Testis (tissue), 2 donors: ENCODE data around the gene ALCAM.

Source experiments
- POLR2A ChIP-seq: fragments of 450-650 bp; IDR thresholded peaks from one replicate; pipeline ENCODE4 v1.6.1; 2017; ENCODE audit warnings: antibody characterized with exemption, mild to moderate bottlenecking, moderate library complexity
- TF ChIP-seq, protein P1 (sequence below), 3 experiments: fragments of 450-650 bp in 2 of 3; fragments of 200-600 bp in 1 of 3; sonication (generic) in 1 of 3; IDR thresholded peaks; one replicate each; pipeline ENCODE4 v1.5.1; 2016 to 2019; ENCODE audit warnings: antibody characterized with exemption in 3 of 3, mild to moderate bottlenecking in 2 of 3, moderate library complexity in 1 of 3

DNA sequence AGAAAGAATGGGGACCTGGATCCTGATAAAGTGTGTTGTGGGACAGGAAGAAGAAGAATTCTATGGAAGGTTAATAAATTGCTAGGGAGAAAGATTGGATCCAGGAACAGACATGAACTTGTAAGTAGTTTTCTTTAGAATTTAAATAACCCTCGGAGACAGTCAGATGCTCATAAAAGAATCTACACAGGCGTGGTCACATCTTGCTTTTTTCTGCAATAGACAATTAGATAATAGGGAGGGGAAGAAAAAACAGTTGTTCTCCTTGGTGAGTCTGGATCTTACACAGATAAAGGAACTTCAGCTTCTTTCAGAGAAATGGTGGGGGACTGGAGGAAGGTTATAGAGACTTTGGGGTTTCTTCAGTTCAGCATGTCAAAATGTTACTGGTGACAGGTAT lies 232.6 kb downstream of the ALCAM start:
- TF ChIP-seq, protein P1, sequence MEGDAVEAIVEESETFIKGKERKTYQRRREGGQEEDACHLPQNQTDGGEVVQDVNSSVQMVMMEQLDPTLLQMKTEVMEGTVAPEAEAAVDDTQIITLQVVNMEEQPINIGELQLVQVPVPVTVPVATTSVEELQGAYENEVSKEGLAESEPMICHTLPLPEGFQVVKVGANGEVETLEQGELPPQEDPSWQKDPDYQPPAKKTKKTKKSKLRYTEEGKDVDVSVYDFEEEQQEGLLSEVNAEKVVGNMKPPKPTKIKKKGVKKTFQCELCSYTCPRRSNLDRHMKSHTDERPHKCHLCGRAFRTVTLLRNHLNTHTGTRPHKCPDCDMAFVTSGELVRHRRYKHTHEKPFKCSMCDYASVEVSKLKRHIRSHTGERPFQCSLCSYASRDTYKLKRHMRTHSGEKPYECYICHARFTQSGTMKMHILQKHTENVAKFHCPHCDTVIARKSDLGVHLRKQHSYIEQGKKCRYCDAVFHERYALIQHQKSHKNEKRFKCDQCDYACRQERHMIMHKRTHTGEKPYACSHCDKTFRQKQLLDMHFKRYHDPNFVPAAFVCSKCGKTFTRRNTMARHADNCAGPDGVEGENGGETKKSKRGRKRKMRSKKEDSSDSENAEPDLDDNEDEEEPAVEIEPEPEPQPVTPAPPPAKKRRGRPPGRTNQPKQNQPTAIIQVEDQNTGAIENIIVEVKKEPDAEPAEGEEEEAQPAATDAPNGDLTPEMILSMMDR (IDR thresholded peaks at IDR 0.05) = no peak
- no peak for TF ChIP-seq POLR2A
